ENCODE results near the gene ARID5B. TPM values are rescaled to one million over a fixed set of nuclear protein-coding genes. Genes with fewer than 3 reads are reported as not detected.

The ARID5B gene
- total RNA-seq, 1 experiment from 2014 or later: 2.3 TPM

- TF ChIP-seq MAX (CRISPR knock-in tag; IDR thresholded peaks at IDR 0.05) (no peak), ZNF232 (CRISPR knock-in tag; IDR thresholded peaks at IDR 0.05) (no peak), FOXJ3 (CRISPR knock-in tag; IDR thresholded peaks at IDR 0.05; ENCODE audit: borderline replicate concordance) (no peak), NR2C2 (CRISPR knock-in tag; IDR thresholded peaks at IDR 0.05) (no peak), ATF1 (CRISPR knock-in tag; IDR thresholded peaks at IDR 0.05) (no peak)
- TF ChIP-seq, protein P1, sequence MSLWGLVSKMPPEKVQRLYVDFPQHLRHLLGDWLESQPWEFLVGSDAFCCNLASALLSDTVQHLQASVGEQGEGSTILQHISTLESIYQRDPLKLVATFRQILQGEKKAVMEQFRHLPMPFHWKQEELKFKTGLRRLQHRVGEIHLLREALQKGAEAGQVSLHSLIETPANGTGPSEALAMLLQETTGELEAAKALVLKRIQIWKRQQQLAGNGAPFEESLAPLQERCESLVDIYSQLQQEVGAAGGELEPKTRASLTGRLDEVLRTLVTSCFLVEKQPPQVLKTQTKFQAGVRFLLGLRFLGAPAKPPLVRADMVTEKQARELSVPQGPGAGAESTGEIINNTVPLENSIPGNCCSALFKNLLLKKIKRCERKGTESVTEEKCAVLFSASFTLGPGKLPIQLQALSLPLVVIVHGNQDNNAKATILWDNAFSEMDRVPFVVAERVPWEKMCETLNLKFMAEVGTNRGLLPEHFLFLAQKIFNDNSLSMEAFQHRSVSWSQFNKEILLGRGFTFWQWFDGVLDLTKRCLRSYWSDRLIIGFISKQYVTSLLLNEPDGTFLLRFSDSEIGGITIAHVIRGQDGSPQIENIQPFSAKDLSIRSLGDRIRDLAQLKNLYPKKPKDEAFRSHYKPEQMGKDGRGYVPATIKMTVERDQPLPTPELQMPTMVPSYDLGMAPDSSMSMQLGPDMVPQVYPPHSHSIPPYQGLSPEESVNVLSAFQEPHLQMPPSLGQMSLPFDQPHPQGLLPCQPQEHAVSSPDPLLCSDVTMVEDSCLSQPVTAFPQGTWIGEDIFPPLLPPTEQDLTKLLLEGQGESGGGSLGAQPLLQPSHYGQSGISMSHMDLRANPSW (CRISPR knock-in tag; conservative IDR thresholded peaks at IDR 0.05; ENCODE audit: low read depth): no peak
- TF ChIP-seq, protein P2, sequence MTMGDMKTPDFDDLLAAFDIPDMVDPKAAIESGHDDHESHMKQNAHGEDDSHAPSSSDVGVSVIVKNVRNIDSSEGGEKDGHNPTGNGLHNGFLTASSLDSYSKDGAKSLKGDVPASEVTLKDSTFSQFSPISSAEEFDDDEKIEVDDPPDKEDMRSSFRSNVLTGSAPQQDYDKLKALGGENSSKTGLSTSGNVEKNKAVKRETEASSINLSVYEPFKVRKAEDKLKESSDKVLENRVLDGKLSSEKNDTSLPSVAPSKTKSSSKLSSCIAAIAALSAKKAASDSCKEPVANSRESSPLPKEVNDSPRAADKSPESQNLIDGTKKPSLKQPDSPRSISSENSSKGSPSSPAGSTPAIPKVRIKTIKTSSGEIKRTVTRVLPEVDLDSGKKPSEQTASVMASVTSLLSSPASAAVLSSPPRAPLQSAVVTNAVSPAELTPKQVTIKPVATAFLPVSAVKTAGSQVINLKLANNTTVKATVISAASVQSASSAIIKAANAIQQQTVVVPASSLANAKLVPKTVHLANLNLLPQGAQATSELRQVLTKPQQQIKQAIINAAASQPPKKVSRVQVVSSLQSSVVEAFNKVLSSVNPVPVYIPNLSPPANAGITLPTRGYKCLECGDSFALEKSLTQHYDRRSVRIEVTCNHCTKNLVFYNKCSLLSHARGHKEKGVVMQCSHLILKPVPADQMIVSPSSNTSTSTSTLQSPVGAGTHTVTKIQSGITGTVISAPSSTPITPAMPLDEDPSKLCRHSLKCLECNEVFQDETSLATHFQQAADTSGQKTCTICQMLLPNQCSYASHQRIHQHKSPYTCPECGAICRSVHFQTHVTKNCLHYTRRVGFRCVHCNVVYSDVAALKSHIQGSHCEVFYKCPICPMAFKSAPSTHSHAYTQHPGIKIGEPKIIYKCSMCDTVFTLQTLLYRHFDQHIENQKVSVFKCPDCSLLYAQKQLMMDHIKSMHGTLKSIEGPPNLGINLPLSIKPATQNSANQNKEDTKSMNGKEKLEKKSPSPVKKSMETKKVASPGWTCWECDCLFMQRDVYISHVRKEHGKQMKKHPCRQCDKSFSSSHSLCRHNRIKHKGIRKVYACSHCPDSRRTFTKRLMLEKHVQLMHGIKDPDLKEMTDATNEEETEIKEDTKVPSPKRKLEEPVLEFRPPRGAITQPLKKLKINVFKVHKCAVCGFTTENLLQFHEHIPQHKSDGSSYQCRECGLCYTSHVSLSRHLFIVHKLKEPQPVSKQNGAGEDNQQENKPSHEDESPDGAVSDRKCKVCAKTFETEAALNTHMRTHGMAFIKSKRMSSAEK (CRISPR knock-in tag; IDR thresholded peaks at IDR 0.05; ENCODE audit: borderline replicate concordance): no peak
- no peaks in the 10 kb centered on the region for H3K36me3 Mint-ChIP-seq
- CTCF ChIA-PET: interaction anchor here (1.2 kb wide), 1 partner anchor 19 kb away, joined by 3 read pairs; no protein-coding TSS in a partner anchor
- ATAC-seq (no peak), DNase-seq (ENCODE audit: low spot score) (no peak)
- no peak overlapping the region for H3K27ac Mint-ChIP-seq
- no peaks in the 10 kb centered on the region for H3K9me3 Mint-ChIP-seq
- H3K4me3 Mint-ChIP-seq: no peak overlapping the region
- H3K4me1 Mint-ChIP-seq: no peaks in the 10 kb centered on the region
- H3K27me3 Mint-ChIP-seq (ENCODE audit: low read depth): no peaks in the 10 kb centered on the region
- POLR2A ChIA-PET: no interaction called here
Measured at GRCh38 chr10:61877887-61878739, 23.4 kb upstream of the ARID5B start.

DNA sequence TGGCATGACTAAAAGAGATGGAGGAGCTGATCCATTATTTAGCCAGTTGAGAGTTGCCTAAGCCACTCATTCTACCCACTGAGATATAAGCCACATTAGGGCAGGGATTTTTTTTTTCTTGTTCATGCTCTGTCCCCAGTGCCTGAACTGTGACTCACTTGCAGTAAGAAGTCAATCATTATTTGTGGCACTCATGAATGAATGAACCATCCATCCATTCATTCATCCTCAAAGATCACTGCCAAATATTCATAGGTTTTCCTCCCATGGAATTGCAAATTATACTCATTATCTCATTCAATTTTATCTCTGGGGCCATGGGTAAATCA lies 22.8 kb upstream of the ARID5B start:
- POLR2A ChIA-PET: no interaction called here
- Mint-ChIP-seq H3K4me3 (no peak overlapping the region), H3K9me3 (no peaks in the 10 kb centered on the region)

DNA sequence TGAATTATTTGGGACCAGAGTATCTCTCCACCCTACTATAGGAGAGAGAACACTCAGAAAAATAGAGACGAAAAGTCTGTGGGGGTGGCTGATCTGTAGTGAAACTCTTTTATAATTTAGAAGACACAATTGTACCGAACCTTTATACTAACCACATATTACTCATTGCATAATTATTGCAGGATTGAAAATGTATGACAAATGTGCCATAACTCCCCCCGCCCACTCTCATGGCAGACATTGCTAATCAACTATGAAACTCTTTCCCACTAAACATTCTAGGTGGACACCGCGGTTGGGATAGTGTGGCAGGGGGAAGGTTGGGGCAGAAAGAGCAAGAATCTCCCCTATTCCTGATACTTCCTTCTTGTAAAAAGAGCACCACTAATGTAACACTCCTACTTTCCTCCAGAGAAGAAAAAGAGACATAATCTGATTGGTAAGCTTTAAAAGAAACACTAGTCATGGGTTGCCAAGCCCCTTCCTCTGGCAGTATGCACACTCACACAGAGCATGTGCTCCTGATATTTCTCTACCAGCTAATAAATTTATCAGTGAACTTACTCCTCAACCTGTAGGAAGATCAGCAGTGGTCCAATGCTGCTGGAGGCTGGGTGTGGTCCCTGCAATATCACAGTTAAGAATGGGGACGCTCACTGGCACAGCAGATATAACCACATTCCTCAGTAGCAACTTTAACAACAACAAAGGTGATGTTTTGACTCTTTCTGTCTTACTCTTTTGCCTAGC lies 18.7 kb upstream of the ARID5B start:
- no peaks in the 10 kb centered on the region for H3K9me3 Mint-ChIP-seq
- ChIA-PET CTCF (interaction anchor here (1.2 kb wide), 1 partner anchor 14 kb away, joined by 4 read pairs; no protein-coding TSS in a partner anchor), POLR2A (no interaction called here)
- no peaks in the 10 kb centered on the region for H3K4me1 Mint-ChIP-seq
- ATAC-seq (no peak), DNase-seq (ENCODE audit: low spot score) (no peak)
- no peaks in the 10 kb centered on the region for H3K36me3 Mint-ChIP-seq
- H3K27ac Mint-ChIP-seq: no peak overlapping the region
- no peak overlapping the region for H3K4me3 Mint-ChIP-seq
- peaks cover 3% of the 10 kb centered on the region; the same call in 1 of the 2 replicates for H3K27me3 Mint-ChIP-seq (ENCODE audit: low read depth)
- TF ChIP-seq AR (CRISPR knock-in tag; IDR thresholded peaks at IDR 0.05): no peak
- TF ChIP-seq ELF4 (CRISPR knock-in tag; IDR thresholded peaks at IDR 0.05; ENCODE audit: low read depth): no peak
- no peak for TF ChIP-seq RELA (CRISPR knock-in tag; IDR thresholded peaks at IDR 0.05; ENCODE audit: borderline replicate concordance)
- TF ChIP-seq, protein P3, sequence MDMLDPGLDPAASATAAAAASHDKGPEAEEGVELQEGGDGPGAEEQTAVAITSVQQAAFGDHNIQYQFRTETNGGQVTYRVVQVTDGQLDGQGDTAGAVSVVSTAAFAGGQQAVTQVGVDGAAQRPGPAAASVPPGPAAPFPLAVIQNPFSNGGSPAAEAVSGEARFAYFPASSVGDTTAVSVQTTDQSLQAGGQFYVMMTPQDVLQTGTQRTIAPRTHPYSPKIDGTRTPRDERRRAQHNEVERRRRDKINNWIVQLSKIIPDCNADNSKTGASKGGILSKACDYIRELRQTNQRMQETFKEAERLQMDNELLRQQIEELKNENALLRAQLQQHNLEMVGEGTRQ (CRISPR knock-in tag; IDR thresholded peaks at IDR 0.05): no peak
- TF ChIP-seq ATF1 (CRISPR knock-in tag; IDR thresholded peaks at IDR 0.05): no peak
- TF ChIP-seq, protein P4, sequence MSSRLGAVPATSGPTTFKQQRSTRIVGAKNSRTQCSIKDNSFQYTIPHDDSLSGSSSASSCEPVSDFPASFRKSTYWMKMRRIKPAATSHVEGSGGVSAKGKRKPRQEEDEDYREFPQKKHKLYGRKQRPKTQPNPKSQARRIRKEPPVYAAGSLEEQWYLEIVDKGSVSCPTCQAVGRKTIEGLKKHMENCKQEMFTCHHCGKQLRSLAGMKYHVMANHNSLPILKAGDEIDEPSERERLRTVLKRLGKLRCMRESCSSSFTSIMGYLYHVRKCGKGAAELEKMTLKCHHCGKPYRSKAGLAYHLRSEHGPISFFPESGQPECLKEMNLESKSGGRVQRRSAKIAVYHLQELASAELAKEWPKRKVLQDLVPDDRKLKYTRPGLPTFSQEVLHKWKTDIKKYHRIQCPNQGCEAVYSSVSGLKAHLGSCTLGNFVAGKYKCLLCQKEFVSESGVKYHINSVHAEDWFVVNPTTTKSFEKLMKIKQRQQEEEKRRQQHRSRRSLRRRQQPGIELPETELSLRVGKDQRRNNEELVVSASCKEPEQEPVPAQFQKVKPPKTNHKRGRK (CRISPR knock-in tag; IDR thresholded peaks at IDR 0.05; ENCODE audit: borderline replicate concordance): no peak
- no peak for TF ChIP-seq RORB (CRISPR knock-in tag; IDR thresholded peaks at IDR 0.05)
- no peak for TF ChIP-seq GABPB1 (CRISPR knock-in tag; IDR thresholded peaks at IDR 0.05)
- no peak for TF ChIP-seq CREB1 (CRISPR knock-in tag; IDR thresholded peaks at IDR 0.05)
- no peak for TF ChIP-seq ZNF423 (CRISPR knock-in tag; IDR thresholded peaks at IDR 0.05)

More for the DNA sequence above, 22.8 kb upstream of the ARID5B start:
- no peak overlapping the region for H3K27ac Mint-ChIP-seq
- ATAC-seq: no peak
- no peaks in the 10 kb centered on the region for H3K36me3 Mint-ChIP-seq
- CTCF ChIA-PET: interaction anchor here (1.2 kb wide), 1 partner anchor 19 kb away, joined by 3 read pairs; no protein-coding TSS in a partner anchor
- H3K4me1 Mint-ChIP-seq: no peaks in the 10 kb centered on the region
- TF ChIP-seq ZNF423 (CRISPR knock-in tag; IDR thresholded peaks at IDR 0.05): no peak
- no peak for TF ChIP-seq RELA (CRISPR knock-in tag; IDR thresholded peaks at IDR 0.05; ENCODE audit: borderline replicate concordance)
- TF ChIP-seq TEAD4 (CRISPR knock-in tag; IDR thresholded peaks at IDR 0.05): no peak
- H3K27me3 Mint-ChIP-seq (ENCODE audit: low read depth): no peaks in the 10 kb centered on the region
- no peak for DNase-seq (ENCODE audit: low spot score)

Measured in WTC11 (cell line).